Coronary artery (tissue), 2 donors: Measurements from ENCODE around the gene IL11RA.

Source experiments
- DNase-seq: peaks from one replicate; pipeline ENCODE4 v3.0.0-alpha.2; 2017; ENCODE audit warnings: low spot score
- H3K27ac ChIP-seq, 2 donors: fragments of 200-600 bp; sonication (generic); one replicate each; pipeline ENCODE4 v1.5.1; 2016 to 2019
- H3K4me3 ChIP-seq: fragments of 200-600 bp; sonication (generic); 2 replicates; pipeline ENCODE4 v1.5.1; 2016; ENCODE audit warnings: mild to moderate bottlenecking, moderate library complexity
- TF ChIP-seq, protein P1 (sequence below): fragments of 200-600 bp; sonication (generic); IDR thresholded peaks from one replicate; pipeline ENCODE4 v1.5.1; 2019; ENCODE audit warnings: antibody characterized with exemption

Gene IL11RA

DNA sequence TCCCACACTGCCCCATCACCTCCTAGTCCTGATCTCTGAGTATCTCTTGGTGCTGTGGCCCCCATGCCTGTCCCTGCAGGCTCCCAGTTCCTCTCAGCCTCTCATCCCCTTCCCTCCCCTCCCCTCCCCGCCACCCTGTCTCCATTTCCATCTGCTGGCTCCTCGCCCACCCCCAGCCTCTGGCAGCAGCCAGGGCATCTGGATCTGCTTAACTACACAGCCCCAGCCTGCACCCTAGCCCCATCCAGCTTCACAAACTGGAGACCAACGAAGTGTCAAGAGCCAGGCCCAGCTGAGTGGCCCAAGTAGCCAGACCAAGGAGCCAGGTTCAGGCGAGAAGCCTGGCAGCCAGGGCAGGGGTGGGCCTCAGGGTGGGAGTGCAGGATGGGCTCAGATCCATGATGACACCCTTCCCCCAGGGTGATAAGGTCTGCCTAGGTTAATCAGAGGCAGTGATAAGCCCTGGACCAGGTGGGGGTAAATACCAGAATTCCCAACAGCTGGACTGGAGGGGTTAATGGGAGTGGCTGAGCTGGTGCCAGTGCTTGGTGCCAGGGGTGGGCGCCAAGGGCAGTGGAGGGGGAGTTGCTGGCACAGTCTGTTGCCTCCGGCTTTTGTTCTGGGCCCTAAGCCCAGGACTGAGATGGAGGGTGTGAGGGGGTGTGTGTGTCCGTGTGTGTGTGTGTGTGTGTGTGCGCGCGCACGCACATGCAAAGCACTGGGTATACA is 2.5 kb downstream of the IL11RA start:
- DNase-seq = peak; percentile 86
- TF ChIP-seq, protein P1, sequence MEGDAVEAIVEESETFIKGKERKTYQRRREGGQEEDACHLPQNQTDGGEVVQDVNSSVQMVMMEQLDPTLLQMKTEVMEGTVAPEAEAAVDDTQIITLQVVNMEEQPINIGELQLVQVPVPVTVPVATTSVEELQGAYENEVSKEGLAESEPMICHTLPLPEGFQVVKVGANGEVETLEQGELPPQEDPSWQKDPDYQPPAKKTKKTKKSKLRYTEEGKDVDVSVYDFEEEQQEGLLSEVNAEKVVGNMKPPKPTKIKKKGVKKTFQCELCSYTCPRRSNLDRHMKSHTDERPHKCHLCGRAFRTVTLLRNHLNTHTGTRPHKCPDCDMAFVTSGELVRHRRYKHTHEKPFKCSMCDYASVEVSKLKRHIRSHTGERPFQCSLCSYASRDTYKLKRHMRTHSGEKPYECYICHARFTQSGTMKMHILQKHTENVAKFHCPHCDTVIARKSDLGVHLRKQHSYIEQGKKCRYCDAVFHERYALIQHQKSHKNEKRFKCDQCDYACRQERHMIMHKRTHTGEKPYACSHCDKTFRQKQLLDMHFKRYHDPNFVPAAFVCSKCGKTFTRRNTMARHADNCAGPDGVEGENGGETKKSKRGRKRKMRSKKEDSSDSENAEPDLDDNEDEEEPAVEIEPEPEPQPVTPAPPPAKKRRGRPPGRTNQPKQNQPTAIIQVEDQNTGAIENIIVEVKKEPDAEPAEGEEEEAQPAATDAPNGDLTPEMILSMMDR = no peak
- H3K4me3 ChIP-seq = peak overlapping the region; percentile 56
- peak overlapping the region; percentile 87 to 91 for H3K27ac ChIP-seq

DNA sequence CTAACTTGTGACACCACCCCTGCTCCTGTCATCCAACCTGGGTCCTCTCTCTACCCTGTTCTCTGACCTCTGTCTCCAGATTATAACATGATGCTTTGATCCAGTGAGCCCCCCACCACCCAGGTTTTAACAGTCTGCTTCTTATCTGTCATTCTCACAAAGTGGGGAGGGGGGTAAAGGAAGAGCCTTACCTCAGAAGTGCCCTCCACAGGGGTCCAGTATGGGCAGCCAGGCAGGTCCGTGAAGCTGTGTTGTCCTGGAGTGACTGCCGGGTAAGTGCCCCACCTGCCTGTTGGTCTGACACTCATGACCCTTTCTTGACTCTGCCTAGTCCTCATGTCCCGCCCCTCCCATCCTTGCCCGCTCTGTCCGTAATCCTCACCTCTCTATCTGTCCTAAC is 3.4 kb downstream of the IL11RA start:
- Histone ChIP-seq H3K4me3 (peak overlapping the region; percentile 56), H3K27ac (peak overlapping the region; percentile 87 to 91)
- TF ChIP-seq, protein P1 = no peak
- no peak for DNase-seq

DNA sequence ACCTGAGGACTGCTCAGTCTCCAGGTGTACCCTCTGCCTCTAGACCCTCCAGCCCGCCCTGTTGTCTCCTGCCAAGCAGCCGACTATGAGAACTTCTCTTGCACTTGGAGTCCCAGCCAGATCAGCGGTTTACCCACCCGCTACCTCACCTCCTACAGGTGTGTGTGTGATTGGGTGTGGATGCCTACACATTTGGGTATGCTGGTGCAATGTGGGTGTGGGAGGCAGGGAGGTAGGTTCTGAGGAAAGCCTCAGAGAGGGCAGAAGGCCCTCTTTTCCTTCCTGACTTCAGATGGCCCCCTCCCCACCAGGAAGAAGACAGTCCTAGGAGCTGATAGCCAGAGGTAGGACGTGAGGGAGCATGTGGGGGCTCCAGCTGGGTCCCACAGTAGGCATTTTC is 5.0 kb downstream of the IL11RA start:
- H3K4me3 ChIP-seq = no peak overlapping the region
- TF ChIP-seq, protein P1 = no peak
- no peak overlapping the region for H3K27ac ChIP-seq
- no peak for DNase-seq

DNA sequence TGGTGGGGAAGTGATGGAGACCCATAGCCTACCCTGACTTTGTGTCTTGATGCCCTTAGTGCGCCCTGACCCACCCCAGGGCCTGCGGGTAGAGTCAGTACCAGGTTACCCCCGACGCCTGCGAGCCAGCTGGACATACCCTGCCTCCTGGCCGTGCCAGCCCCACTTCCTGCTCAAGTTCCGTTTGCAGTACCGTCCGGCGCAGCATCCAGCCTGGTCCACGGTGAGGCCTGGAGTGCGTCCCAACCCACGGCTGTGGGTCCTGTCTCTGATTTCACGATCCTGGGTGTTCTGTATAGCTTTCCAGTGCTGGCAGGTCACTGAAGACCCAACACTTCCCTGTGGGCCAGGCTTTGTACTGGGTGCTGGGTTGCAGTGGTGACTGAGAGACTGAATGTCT is 6.5 kb downstream of the IL11RA start:
- DNase-seq = no peak
- no peak overlapping the region for H3K4me3 ChIP-seq
- TF ChIP-seq, protein P1 = no peak
- H3K27ac ChIP-seq = no peak overlapping the region

DNA sequence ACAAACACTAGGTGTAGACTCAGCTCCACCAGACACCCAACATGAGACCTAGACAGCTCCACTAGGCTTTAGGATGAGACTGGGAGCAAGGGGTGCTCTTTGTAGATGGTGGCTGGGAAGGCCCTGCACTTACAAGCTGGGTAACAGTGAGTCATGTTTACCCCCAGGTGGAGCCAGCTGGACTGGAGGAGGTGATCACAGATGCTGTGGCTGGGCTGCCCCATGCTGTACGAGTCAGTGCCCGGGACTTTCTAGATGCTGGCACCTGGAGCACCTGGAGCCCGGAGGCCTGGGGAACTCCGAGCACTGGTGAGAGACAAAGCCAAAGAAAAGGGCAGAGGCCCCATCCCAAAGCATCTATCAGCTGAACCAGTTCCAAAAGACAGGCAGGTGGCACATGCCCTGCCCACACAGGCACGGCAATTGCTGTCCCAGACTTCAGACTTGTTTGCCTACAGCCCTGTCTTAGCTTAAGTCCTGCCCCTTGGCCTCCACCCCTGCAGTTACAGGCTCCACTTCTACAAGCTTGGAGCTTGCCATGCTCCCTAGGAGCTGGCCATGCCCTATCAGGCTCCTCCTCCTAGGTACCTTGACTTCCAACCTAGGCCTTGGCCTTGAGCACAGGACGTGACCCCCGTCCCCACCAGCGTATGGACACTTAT is 7.7 kb downstream of the IL11RA start:
- Histone ChIP-seq H3K4me3 (no peak overlapping the region), H3K27ac (no peak overlapping the region)
- TF ChIP-seq, protein P1 = no peak
- no peak for DNase-seq

DNA sequence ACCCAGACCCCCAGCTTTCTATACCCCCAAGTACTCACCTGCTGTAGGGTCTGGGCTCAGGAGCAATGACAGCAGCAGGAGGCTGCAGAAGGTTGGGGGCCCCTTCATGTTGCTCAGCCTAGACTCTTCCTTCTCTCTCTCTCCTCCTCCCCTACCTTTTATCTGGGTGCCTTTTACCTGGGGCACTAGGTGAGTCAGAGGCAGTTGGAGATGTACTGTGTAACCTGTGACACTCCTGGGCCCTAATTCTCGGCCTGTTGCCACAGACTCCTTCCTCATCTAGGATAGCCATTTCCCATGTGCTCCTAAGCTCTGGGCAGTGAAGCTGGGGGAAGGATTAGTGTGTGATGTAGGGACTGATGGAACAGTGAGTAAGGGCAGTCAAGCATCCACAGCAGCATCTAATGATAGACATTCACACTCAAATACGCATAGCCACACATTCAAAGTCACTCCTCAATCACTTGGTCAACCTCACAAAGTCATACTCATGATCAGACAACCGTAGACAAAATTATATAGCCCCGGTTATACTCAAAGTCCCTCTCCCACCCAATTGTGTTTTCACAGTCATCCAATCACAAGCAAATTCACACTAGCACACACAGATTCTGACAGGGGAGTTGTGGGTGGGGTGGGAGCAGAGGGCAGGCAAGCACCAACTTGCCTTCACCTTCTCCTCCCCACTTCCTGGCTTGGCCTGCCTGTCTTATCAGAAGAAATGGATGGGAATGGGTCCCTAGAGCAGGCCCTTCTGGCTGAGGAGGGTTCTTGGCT is 10.7 kb downstream of the IL11RA start, which contains the start of gene CCL27:
Gene CCL27, minus strand, starts transcription at position 132 of the 777 bp plus-strand sequence. Its CDS starts 24 bp downstream, at position 108.
- Histone ChIP-seq H3K27ac (peak within 1 kb of the TSS in 1 of 2 donors; percentile 100), H3K4me3 (no peak within 1 kb of the TSS)
- TF ChIP-seq, protein P1 = no peak
- no peak for DNase-seq
